ENCODE measurements around the gene COA7. TPM values are rescaled to one million over a fixed set of nuclear protein-coding genes. Genes with fewer than 3 reads are reported as not detected.
A peak's percentile ranks its signal among the peaks of the same experiment; 100 is the strongest.

Gene COA7
- total RNA-seq, 1 donor from 2014 or later = 11.3 TPM

DNA sequence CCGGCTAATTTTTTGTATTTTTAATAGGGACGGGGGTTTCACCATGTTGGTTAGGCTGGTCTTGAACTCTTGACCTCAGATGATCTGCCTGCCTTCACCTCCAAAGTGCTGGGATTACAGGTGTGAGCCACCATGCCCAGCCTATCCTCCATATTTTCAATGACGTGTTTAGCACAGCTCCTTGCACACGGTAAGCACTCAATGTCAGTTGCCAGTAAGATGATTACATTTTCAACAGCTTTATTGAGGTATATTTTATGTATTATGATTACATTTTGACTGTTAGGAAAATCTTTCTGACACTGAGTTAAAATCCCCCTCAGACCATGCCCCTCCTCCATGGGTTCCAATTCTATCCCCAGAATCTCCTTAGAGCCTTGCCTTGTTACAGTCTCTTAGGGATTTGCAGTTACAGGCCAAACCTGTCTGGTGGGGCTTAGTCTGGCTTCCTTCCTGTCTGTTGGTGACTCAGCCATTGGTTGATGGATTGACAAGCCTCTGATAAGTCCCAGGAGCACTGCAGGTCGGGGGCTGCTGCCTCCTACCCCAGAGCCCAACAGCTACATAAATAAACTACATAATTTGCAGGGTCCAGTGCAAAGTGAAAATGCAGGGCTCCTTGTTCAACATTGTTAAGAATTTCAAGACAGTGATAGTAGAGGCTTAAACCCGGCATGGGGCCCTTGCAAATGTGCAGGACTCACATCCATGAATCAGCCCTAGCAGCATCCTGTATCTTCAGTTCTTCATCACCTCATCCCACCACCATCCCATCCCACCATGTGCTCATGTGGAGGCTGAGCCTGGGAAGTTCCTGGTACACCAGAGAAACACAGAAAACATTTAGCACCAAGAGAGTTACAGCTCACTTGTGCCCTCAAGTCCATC is 23.4 kb downstream of the COA7 start:
- no peak for DNase-seq (ENCODE audit: low spot score)
- intact Hi-C loops (cut with DNase I) = no loop called here

DNA sequence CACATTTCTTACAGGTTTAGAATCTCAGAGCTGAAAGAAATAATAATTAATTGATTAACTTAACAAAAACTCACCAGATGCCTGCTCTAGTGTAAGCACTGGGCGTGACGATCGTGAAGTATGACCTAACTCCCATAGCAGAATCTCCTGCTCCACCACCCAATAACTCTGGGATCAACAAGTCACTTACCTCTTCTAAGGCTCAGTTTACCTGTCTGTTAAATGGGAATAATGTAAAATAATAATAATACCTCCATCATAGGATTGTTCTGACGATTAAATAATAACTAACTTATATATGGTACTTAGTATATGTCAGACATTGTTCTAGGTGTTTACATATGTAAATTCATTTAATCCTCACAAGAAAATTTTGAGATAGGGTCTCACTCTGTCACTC is 24.6 kb downstream of the COA7 start:
- DNase-seq (ENCODE audit: low spot score) = no peak
- intact Hi-C loops (cut with DNase I) = no loop called here
- ATAC-seq = no peak

More for the DNA sequence above, 23.4 kb downstream of the COA7 start:
- ATAC-seq = no peak

DNA sequence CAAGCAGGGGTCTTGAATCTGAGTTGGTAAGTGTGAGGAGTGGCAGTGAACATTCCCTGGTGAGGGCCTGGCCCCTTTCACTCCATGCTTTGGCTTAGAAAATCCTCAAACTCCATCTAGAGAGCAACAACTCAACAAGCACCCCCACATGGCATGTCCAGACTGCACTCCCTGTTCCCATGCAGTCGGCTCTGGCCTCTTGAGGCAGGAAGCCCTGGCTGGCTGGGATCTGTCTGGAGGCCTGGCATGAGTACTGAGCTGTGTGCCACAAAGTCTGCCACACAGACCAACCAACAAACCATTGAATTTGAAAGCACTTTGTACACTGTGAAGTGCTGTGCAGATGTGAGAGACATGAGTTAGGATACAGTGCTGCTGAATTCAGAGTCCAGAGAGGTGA is 25.2 kb downstream of the COA7 start:
- ATAC-seq = no peak
- intact Hi-C loops (cut with DNase I) = no loop called here
- peak; percentile 10 for DNase-seq (ENCODE audit: low spot score)

DNA sequence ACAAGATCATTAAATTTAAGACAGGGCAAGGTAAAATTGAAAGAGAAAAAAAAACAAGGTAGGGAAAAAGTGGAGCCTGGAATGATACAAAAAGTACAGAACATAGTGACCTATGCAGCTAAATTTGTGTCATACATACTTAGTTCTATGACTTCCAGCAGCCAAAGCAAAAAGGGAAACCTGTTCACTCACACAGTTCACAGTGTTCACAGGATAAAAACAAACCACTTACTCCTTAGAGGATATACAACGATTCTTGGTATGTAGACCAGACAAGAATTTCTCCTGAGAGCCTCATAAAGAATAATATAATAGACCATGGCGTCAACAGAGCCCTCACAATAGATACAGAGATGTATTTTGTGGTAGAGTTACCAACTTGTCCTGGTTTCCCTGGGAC is 27.5 kb downstream of the COA7 start:
- peak; percentile 36 for ATAC-seq
- DNase-seq (ENCODE audit: low spot score) = no peak
- intact Hi-C loops (cut with DNase I) = no loop called here

DNA sequence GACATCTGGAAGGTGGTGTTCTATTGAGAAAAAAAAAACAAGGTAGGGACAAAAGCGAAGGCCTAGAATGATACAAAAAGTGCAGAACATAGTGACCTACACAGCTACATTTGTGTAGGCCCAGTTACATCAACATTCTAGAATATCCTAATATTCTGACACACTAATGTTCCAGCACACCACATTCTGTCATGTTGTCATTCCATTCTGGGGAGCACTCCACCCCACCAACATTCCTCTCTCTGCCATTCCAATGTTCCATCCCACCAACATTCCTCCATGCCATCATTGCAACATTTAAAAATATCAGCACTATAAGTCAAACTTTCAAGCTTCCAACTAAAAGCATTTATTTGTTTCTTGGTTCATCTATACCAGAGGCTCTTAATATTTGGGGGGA is 28.5 kb downstream of the COA7 start:
- DNase-seq (ENCODE audit: low spot score) (no peak), ATAC-seq (no peak)
- intact Hi-C loops (cut with DNase I) = no loop called here

DNA sequence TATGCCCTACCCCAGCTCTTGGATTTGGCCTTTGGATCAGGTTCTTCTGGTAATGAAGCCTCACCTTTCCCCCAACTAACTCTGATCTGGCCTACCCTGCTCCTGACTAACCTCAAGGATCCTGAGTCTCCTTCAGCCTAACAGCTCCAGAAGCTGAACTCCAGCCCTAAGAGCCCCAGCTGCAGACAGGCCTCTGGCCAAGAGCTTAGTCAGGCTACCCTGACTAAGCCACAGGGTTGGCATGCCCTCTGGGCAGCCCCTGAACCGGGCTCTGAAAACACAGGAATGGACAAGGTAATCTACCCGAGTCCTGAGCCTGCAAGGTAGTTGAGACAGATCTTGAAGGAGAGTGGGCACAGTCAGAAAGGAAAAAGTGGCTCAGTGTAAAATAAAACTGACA is 29.4 kb downstream of the COA7 start:
- no peak for ATAC-seq
- intact Hi-C loops (cut with DNase I) = no loop called here
- DNase-seq (ENCODE audit: low spot score) = peak; percentile 2

DNA sequence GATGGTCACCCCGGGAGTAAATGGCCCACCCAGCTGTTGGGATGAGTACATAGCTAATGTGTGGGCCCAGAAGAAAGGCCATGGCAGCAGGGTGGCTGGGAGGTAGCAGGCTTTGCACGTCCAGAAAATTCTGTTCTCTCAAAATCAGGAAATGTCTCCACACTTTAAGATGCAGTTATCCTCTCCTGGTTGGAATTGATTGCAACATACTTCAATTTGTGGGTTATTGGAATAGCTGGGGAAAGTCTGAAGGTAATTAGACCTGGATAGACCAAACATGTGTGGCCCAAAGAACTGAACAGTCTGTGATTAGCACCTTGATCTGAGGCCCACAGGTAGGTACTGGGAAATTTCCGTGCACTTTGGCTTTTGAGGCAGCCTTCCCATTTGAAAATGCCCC is 30.2 kb downstream of the COA7 start:
- DNase-seq (ENCODE audit: low spot score) = peak; percentile 12
- intact Hi-C loops (cut with DNase I) = no loop called here
- ATAC-seq = no peak

DNA sequence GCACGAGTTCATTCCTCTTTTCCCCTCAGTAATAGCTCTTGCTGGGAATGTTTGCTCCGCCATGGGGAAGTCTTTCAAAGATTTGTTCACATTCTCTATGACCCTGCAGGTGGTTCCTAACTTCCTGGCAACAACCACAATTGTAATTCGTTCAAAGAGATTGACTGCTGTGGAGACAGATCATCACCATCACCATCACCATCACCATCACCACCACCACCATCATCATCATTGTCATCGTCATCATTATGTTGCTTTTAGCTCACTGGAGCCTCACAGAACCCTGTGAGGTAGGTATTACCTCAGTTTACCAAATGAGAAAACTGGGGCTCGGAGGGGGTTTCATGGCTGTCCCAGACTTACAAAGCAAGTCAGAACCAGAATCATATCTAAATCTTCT is 30.9 kb downstream of the COA7 start:
- no peak for ATAC-seq
- peak; percentile 5 for DNase-seq (ENCODE audit: low spot score)
- intact Hi-C loops (cut with DNase I) = no loop called here

DNA sequence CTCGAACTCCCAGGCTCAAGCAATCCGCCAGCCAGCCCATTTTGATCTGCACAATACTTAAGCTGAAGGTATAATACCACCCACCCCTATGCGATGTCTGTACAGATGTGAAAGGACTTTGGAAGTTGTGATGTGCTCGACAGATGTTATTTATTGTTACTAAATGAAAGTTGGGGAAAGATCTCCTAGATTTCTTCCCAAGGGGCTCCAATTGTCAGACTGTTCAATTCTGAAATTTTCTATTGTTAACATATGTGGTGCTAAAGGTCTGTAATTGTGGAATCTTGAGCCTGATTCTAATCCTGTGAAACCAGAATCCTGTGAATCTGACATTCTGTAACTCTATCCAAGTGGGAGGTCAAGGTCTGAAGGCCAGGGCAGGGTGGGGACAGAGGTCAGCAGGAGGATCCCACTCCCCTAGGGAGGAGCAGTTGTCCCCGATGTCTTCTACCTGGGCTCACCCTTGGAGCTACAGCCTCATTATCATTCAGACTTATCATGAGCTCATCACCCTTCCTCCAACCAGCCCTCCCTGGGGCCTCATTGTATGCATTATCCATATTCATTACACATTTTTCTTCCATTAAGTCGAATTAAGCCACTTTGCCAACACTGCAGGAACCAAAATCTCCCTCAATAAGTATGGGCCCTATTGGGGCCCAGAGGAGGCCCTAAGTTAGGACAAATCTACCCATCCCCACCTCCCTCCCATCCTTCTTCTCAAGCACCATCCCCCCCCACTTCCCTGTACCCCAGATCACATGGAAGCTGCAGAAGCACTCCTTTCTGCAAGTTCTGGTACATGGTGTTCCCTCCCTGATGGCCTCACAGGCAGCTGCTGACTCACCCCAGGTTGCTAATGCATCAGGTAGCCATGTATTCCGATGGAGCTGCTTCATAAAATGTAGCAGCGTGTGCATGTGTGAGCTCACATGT is 32.9 kb downstream of the COA7 start:
- DNase-seq (ENCODE audit: low spot score) (peak; percentile 21), ATAC-seq (peak; percentile 25)
- intact Hi-C loops (cut with DNase I) = no loop called here

DNA sequence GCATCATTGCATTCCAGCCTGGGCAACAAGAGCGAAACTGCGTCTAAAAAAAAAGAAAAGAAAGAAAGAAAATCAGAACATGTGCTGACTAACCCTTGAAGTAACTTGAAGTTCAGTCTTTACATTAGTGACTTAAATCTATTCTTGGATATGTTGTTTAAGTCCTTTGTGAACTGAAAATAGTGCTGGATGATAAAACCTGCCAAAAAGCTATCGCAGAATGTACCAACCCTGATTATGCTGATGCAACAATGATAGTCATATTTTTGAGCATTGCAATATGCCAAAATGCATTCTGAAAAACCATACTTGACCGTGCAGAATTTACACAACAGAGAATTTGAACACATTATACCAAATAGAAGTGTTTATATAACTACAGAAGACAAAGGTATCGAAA is 34.4 kb downstream of the COA7 start:
- ATAC-seq (no peak), DNase-seq (ENCODE audit: low spot score) (no peak)
- intact Hi-C loops (cut with DNase I) = no loop called here

DNA sequence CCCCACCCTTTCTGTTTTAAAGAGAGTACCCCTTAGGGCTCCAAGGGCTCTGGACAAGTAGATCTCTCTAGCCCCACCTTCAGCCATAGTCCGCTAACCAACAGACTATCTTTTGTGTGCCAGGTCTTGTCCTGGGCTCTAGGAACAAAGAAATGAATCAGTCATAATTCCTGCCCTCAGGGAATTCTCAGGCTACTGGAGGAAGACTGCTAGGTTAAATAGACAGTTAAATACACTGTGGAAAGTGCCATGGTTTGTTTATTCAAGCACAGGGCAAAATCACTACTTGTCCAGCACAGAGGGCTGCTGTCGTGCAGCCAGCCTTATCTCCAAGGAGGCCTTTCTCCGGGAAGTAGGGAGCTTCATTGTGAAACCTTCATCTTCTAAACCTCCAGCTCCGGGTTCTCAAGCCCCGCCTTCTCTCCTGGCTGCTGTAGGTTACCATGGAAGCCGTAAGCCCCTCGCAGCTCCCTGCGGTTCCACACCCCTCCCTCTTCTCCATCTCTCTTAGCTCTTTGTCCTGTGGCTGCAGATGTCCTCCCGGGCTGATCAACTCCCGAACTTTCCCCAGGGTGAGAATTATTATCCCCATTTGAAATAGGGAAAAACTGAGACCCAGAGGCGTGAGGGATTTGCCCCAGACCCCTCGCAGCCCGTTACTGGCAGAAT is 35.4 kb downstream of the COA7 start:
- peak; percentile 54 for ATAC-seq
- peak; percentile 19 for DNase-seq (ENCODE audit: low spot score)
- intact Hi-C loops (cut with DNase I) = no loop called here

DNA sequence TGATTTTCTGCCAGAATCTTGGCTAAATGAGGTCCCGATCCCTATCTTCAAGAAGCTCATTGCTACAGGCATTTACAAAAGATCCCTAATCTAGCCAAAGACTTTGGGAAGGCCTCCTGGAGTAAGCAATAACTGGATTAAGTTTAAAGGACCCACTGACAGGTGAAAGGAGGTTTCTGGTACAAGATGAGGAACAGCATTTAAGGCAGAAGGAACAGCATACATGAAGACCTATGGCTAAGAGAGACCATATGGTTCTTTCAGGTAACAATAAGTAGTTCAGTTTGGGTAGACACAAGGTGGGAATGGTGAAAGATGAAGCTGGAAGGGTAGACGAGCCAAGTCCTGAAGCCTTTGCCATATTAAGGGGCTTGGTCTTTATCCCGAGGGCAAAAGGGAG is 37.3 kb downstream of the COA7 start:
- DNase-seq (ENCODE audit: low spot score) (peak; percentile 5), ATAC-seq (no peak)
- intact Hi-C loops (cut with DNase I) = no loop called here

DNA sequence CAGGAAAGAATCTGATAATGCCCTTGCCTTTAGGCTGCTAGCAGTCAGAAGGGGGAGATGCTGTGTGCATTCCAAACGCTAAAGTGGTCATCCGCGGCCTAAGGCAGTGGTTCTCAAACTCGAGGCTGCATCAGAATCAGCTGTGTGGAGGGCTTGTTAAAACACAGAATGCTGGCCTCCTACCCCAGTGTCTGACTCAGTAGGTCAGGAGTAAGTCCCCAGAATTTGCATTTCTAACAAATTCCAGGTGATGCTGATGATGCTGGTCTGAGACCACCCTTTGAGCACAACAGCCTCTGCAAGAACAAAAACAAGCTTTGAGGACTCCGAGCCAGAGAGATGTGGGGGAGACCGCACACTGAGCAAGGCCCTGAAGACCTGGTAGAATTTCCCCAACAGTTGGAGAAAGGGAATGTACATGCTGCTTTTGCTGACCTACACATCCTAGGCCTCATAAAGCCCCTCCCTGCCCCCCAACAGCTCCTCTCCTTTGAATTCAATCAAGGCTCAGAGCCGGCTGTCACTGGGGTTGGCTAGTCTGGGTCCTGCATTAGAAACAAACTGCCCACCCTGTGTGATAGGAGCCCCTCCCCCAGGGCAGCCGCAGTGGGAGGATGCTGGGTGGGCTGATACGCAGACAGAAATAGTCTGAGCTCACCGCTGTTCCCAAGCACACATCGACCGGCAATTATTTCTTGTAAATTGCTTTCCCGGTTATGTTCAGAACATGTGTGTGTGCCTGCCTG is 38.1 kb downstream of the COA7 start:
- ATAC-seq (peak; percentile 37), DNase-seq (ENCODE audit: low spot score) (no peak)
- intact Hi-C loops (cut with DNase I) = no loop called here

DNA sequence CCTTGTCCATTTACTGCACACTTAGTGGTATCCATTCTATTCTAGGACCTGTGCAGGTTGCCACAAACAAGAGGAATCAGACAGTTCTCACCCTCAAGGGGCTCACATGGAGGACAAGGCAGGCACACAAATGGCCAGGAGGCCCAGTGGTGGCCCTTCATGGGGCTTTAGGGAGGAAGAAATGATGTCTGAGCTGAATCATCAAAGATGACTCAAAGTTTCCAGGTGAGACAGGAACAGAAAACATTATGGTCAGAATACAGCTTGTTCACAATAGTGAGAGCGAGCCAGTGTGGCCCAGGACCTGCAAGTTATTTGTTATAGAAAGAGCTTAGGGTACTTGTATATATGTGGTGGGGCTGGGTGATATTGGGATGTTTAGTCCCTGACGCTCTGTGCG is 38.8 kb downstream of the COA7 start:
- no peak for DNase-seq (ENCODE audit: low spot score)

DNA sequence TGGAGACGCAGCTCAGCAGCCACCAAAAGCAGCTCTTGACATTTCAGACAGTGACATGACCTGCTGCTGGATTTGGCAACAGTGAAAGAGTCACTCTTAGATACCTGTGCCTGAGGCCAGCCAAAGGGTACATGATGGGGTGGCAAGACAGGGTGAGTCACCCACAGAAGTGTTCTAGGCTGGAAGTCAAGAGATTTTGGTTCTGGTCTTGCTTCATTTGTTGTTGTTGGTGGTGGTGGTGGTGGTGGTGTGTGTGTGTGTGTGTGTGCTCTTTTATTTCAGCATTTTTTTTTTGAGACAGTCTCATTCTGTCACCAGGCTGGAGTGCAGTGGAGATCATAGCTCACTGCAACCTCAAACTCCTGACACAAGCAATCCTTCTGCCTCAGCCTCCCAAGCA is 39.4 kb downstream of the COA7 start:
- ATAC-seq (no peak), DNase-seq (ENCODE audit: low spot score) (peak; percentile 1)
- intact Hi-C loops (cut with DNase I) = no loop called here

More for the DNA sequence above, 38.8 kb downstream of the COA7 start:
- ATAC-seq = no peak
- intact Hi-C loops (cut with DNase I) = no loop called here

DNA sequence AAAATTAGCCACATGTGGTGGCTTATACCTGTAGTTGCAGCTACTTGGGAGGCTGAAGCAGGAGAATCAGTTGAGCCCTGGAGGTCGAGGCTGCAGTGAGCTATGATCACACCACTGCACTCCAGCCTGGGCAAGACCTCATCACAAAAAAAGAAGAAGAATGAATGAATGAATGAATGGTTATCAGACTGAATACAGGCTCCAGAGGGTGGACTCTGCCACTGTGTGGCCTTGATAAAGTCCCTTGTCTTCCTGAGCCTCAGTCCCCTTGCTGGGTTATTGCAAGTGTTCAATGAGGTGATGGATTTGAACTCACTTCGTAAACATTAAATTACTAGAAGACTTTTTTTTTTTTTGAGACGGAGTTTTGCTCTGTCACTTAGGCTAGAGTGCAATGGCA is 40.4 kb downstream of the COA7 start:
- intact Hi-C loops (cut with DNase I) = no loop called here
- no peak for ATAC-seq
- DNase-seq (ENCODE audit: low spot score) = peak; percentile 4

DNA sequence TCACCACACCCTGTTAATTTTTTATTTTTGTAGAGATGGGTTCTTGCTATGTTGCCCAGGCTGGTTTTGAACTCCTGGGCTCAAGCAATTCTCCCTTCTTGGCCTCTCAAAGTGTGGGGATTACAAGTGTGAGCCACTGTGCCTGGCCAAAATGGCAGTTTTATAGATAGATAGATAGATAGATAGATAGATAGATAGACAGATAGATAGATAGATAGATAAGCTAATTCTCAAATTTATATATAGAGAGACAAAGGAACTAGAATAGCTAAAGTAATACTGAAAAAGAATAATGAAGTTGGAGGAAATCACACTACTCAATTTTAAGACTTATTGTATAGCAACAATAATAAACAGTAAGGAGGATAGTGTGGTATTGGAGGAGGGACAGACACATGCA is 44.1 kb downstream of the COA7 start:
- ATAC-seq = no peak
- intact Hi-C loops (cut with DNase I) = no loop called here
- no peak for DNase-seq (ENCODE audit: low spot score)

DNA sequence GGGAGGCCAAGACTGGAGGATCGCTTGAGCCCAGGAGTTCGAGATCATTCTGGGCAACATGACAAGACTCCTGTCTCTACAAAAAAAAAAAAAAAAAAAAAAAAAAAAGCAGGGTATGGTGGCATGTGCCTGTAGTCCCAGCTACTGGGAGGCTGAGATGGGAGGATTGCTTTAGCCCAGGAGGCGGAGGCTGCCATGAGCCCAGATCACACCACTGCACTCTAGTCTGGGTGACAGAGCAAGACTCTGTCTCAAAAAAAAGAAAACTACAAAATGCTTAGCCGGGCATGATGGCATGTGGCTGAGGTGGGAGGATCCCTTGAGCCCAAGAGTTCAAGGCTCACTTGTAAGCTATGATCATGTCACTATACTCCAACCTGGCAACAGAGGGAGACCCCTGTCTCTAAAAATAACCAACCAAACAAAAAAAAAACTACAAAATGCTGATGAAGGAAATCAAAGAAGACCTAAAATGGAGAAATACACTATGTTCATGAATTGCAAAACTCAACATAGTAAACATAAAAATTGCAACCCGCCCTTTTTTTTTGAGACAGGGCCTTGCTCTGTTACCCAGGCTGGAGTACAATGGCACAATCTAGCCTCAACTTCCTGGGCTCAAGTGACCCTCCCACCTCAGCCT is 44.8 kb downstream of the COA7 start:
- no peak for ATAC-seq
- DNase-seq (ENCODE audit: low spot score) = no peak
- intact Hi-C loops (cut with DNase I) = no loop called here
